NCI-H69 (cell line): Measurements from ENCODE around the gene GTF3C4.
"Not testable (repeated sequence)": the region's sequence is repeated elsewhere in the genome, so short reads cannot be mapped to it uniquely, and the experiment has no call there.

Experiments
- DNase-seq: peaks from one replicate; lab custom pipeline; 2025; lab: John Stamatoyannopoulos, UW

GTF3C4 gene

DNA sequence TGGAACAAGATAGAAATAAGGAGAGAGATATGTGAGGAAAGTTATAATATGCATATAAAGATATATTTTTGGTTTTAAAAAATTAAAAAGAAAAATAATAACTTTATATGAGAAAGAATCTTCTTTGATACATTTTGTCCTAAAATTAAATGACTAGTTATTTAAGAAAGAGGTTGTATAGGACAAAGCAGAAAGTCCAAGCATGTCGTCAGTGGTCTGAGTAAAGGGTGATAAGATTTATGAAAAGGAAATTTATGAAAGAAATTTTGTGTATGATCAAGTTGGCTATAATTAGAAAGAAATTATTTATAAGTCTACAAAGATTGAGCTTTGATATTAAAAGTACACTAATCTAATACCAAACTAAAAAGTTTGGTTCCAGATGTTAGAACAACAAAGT is 32.0 kb downstream of the GTF3C4 start:
- DNase-seq = peak; percentile 16

DNA sequence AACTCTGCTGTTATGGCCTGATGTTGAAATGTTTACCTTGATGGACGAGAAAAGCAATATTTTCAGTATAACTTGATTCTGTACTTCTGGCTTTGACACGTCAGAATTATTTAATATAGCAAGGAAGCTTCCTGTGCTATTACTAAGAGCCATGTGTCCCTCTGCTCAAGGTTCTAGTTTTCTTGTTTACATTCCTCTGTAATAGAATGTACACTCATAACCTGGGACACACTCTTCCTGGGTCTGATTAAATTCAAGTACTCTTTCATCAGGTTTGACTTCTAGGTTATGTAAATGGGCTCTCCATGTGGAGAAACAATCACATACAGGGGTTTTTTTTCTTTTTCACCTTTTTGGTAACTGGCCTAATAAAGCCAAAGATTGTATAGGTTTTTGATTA is 33.1 kb downstream of the GTF3C4 start:
- DNase-seq = no peak

DNA sequence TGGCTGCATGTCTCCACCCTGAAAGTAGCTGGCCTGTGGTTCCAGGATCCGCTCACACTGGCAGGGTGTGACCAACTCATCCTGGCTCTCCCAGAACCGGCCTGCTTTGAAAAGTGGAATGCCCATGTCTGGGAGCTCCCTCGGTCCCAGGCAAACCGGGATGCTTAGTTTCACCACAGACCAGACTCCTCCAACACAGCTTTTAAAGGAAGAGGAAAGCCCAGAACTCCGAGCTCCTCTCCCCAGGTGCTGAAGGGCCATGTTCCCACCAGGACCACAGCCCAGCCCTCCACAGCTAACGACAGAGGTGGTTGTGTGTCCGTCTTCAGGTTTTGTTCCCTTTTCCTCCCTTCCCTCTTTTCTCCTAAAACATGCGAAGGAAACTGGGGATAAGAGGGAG is 38.0 kb downstream of the GTF3C4 start:
- no peak for DNase-seq

DNA sequence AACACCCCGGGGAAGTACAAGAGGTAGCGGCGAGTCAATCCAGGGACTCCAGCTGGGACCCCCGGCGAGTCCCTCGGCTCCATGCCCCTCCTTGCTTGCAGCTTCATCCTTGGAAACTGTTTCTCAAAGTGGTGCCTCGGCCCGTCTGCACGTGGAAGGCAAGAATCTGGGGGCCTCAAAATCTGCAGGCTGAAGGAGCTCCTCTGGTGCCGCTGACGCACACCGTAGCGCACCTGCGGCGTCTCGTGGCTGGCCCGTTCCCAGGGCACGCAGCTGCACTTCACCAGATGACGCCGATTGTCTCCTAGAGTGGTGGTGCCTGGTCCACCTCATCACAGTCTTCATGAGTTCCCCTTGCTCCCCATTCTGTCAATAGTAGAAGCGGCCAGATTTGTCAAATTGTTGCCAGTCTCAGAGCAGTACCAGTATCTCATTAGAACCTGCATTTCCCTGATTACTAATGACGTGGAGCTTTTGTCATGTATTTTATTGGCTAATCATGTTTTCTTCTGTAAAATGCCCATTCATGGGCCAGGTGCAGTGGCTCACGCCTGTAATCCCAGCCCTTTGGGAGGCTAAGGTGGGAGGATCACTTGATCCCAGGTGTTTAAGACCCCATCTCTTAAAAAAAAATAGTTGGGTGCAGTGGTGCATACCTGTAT is 38.6 kb downstream of the GTF3C4 start:
- peak; percentile 25 for DNase-seq

DNA sequence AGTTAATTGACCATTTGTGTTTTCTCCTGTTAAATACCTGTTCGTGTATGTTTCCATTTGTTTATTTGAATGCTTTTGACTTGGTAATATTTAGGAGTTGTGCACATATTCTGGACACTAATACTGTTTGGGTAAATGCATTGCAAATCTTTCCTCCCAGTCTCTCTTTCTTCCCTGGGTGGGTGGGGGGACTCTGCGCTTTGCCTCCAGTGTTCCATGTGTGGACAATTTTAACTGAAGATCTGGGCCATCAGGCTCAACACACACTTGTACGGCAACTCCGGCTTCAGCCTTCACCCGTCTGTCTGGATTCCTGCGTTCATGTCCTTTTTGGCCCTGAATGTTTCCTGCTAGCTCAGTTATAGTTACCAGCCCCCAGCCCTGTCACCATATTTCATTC is 40.1 kb downstream of the GTF3C4 start:
- no peak for DNase-seq

DNA sequence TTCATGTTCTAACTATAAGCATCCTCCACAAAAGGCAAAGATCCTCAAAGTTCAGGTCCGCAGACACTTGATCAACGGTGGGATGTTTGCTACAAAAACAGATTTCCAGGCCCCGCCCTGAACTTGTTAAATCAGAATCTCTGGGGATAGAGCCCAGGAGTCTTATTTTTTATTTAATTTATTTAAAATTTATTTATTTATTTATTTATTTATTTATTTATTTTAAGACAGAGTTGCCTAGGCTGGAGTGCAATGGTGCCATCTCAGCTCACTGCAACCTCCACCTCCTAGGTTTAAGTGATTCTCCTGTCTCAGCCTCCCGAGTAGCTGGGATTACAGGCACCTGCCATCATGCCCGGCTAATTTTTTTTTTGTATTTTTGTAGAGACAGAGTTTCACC is 40.9 kb downstream of the GTF3C4 start:
- DNase-seq = not testable (repeated sequence)

DNA sequence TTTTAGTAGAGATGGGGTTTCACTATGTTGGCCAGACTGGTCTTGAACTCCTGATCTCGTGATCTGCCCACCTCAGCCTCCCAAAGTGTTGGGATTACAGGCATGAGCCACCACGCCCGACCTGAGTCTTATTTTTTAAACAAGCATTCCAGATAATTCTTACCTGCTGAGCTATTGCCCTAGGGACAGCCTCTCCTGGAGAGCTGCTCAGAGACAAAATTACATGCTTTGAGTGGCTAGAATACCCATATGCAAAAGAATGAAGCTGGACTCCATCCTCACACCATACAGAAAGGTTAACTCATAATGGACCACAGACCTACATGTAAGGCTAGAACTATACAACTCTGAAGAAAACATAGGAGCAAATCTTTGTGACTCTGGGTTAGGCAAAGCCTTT is 41.6 kb downstream of the GTF3C4 start:
- DNase-seq = no peak

DNA sequence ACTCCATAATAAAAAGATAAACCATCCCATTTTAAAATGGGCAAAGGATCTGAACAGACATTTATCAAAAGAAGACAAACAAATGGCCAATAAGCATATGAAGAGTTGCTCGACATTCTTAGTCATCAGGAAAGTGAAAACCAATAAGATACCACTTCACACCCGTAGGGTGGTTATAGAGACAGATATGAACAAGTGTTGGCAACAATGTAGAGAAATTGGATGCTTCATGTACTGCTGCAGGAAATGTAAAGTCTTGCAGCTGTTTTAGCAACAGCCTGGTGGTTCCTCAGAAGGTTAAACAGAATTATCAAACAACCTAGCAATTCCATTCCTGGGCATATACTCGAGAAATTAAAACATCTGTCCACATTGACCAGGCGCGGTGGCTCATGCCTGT is 42.5 kb downstream of the GTF3C4 start:
- no peak for DNase-seq

DNA sequence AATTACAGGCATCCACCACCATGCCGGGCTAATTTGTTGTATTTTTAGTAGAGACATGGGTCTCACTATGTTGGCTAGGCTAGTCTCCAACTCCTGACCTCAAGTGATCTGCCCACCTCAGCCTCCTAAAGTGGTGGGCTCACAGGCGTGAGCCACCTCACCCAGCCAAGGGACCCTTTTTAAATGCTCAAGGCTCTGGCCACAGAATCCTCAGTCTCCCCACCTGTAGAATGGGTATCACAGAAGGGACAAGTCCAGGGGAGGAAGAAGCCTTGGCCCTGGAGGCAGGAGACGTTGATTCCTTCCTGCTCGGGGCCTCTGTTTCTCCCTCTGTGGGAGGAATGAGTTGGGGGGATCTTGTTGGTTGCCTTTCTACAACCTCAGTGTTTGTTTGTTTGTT is 45.7 kb downstream of the GTF3C4 start:
- no peak for DNase-seq

DNA sequence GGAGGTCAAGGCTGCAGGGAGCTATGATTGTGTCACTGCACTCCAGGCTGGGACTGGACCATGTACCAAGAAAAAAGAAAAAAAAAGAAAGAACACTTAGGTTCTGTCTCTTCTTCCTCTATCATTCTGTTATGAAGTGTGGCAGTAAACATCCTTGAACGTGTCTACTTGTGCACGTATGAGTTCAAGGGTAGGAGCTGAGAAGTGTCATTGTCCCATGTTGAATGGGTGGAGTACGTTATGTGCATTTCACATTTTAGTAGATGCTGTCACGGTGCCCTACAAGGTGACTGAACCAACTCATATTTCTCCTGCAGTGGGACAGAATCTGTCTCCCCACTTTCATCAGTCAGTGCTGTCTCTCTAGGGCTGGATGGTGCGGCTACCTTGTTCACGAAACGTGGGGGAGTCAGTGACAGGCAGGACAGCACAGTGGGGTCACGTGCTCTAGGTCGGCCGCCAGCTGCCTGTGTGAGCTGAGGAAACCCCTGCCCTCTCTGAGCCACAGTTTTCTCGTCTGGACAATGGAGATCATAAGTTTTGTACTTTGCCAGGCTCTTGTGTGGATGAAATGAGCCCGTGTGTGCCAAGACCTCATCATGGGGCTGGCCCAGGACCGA is 47.2 kb downstream of the GTF3C4 start:
- DNase-seq = no peak

DNA sequence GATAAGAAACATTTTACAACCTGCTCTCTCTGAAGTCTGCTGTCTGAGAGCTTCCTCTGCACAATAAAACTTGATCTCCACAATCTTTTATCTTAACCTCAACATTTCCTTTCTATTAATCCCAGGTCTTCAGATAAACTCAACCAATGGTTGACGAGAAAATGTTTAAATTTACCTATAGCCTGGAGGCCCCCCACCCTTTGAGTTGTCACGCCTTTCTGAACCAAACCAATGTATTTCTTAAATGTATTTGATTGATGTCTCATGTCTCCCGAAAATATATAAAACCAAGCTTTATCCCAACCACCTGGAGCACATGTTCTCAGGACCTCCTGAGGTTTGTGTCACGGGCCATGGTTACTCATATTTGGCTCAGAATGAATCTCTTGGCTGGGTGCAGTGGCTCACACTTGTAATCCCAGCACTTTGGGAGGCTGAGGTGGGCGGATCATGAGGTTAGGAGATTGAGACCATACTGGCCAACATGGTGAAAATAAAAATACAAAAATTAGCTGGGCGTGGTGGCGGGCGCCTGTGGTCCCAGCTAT is 48.2 kb downstream of the GTF3C4 start:
- DNase-seq = not testable (repeated sequence)

DNA sequence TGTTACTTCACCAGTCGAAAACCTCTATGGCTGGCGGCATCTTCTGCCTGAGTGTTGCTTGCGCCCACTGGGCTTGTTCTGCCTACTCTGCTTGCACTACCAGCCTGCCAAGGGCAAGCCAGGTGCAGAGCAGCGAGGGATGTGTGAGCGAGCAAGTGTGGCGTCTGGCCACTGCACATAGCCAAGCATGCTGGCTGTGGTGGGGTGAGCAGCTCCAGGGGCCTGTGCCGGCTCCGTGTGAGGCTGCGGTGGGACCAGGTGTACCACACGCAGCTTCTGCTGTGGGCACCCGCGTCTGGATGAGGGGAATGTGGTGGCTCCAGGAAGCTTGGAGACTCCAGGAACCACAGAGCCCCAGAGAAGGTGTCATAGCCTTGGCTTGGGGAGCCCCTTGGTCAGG is 51.4 kb downstream of the GTF3C4 start:
- no peak for DNase-seq

DNA sequence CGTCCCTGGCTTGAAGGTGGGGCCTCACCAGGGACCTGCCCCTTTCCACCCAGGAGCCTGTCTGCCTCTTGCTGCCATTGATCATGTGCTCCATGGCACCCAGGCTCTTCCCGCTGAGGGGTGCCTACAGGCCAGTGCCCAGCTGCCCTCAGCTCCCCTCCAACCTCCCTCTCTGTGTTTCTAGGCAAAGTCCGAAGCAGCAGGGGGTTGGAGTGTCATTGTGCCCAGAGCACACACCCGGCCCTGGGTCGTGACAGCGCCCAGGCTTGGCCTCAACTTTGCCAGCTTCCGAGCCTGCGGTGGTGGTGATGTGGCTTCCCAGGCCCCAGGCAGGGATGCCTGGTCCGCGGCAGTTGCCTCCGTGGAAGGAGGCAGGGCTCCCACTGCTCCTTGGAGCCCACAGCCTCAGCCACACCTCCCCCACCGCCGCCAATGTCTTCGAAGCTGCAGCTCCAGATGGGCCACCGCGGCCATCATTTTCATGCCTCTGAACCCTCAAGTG is 52.4 kb downstream of the GTF3C4 start:
- DNase-seq = no peak

DNA sequence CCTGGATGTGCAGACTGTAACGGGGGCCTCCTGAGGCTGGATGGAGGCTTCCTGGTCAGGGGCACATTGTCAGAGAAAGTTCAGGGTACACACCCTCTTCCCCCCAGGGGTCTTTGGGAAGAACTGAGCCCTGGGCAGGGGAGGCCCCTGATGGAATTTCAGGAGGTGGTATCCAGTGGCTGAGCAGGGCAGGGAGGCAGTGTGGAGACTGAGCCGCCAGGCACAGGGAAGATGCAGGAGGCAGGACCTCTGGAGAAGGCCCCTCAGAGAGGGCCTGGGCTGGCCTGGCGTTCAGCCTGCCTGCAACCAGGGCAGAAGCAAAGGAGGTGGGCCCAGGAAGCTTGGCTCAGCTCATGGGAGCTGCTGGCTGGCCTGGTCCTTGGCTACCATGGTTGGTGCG is 53.5 kb downstream of the GTF3C4 start:
- DNase-seq = no peak

DNA sequence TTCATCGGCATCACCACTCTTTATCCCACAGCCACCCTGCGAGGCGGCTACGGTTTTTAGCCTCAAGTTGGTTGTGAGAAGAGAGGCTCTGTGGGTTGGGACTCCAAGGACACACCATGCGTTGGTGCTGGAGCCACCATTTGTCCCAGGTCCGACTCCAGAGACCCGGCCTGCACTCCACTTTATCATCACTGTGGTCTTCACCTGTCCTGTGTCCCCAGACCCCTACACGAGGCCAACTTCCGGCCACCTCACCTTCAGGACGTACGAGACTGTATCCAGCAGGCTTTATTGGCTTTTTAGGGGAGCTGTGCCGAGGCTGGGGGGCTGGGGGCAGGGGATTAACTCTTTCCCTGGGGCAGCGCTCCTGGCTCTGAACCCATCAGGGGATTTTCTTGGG is 55.0 kb downstream of the GTF3C4 start:
- DNase-seq = no peak

DNA sequence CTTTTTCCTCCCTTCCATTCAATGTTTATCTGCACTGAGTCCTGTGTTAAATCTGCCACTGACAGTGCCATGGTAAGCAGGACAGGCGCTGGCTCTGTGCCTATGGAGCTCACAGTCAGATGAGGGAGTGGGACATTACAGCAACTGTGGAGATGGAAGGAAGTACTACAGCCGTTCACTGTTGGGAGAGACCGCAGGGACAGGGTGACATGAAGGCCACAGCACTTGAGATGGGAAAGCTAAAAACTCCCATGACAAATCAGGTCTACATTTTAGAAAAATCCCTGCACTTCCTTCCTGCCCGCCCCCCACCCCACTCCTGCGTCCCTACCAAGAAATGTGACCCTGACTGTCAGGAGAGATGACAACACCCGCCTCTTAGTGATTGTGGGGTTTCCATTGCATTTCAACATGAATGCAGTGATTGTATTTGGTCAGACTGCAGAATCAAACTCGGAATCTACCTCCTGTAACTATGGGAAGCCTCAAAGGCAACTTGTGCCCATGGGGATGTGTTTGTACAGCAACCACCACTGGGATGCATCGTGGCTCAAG is 56.4 kb downstream of the GTF3C4 start:
- DNase-seq = no peak

DNA sequence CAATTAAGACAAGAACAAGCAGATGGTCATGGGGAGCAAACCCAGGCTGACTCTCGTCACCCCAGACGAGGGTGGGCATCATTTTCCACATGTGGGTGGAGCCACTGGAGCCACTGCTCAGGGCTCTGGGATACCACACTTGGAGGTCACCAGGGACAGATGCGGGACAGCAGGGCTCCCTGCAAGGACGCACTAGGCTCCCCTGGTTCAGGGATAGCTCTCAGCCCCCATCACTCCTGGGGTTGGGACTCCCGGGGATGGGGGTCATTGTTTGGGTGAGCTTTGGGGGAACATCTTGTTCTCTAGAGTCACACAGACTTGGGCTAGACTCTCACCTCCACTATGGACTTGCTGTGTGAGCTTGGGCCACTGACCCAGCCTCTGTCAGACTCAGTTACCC is 57.8 kb downstream of the GTF3C4 start:
- no peak for DNase-seq

DNA sequence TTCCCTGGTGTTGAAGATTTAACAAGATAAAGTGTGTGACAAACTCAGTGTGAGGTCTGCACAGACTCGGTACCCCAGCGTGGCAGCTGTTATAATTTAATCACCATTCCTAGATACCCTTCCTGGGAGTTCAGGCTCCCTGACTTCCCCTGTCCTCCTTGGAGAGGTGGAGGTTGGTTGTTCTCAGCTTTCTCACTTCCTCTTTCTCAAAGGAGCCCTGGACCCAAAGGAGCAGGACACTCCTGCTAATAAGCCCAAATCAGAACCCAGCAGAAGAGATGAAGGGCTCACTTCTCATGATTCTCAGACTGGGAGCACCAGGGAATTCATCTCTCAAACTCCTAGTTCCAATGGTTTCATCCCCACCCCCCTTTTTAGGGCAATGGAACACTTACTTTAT is 58.2 kb downstream of the GTF3C4 start:
- DNase-seq = no peak

DNA sequence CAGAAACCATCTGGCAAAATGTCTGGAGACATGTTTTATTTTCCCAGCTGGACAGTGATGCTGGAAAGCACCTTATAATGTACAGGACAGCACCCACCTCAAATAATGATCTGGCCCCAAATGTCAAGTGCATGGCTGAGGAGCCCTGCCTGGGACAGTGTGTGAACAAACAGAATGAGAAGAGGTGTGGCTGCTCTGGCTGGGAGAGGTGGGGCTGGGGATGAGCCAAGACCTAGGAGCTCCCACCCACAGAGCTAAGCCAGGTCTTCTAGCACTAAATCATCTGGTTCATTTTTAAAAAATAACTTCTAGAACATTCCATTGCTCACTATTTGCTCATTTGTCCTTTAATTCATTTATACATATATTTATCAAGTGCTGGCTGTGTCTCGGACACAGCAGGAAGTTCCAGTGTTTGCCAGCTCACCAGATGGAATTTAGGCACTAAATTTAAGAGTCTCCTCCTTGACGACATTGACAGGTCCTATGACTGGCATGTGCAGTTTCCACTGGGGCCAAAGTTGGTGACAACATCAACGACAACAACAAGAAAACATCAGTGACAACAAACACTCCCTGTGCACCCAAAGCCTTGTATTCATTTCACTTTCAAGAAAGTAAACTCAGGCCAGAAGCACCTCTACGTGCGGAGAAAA is 59.1 kb downstream of the GTF3C4 start:
- no peak for DNase-seq

DNA sequence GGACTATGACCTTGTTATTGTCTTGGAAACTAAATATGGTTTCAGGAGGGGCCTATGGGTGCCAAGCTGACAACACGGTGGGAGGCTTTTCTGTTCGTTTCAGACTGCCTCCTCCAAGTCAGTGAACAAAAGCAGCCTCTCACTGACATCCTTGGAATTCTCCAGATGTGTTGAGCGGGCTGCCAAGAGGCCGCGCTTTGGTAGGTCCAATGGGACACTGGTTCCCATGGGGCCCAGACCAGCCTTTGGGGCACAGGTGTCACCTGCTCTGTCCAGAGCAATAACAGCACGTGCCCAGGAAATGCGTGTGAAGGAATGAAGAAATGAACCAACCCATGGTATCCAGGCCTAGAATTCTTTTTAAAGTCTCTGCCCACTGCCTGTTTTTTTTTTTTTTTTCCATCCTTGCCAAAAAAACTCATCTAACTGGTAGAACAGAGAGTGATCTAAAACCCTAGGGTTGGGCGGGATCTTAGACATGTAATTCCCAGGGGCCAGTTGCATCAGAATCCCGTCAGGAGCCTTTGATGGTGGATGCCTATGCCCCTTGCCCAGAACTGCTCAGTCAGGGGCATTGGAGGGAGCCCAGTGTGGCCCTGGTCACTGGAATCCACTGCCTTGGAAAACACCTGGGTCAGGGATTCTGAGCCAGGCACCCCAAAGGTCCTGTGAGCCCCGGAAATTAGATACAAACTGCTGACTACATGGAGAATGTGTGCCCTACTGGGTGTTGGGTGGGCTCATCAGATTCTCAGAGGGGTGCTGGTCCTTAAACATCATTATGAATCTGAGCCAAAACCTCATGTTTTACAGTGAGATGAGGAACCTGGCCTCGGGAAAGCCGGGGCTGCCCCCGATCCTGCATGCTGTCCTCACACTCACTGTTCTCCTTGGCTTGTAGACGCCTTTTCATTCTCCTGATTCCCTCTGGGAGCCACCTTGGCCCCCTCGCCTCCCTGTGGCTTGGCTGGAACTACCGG is 60.1 kb downstream of the GTF3C4 start:
- no peak for DNase-seq

DNA sequence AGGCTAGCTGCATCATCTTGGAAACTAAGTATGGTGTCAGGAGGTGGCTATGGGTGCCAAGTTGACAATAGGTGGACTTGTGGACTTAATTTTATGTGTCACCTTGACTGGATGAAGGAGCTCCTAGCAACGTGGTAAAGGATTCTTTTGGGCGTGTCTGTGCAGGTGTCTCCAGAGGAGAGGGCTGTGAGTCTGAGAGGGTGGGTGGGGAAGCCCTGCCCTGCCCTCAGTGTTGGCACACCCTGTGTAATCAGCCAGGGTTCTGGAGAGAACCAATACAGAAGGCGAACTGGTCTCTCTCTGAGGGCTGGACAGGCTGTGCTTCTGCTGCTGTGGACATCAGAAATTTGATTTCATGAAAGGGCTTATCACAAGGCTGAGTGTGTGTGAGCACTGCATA is 61.0 kb downstream of the GTF3C4 start:
- no peak for DNase-seq
